Muscle of back (tissue), 11 donors: ENCODE results near the gene CALHM1. TPM values are rescaled to one million over a fixed set of nuclear protein-coding genes. Genes with fewer than 3 reads are reported as not detected.

Source experiments
- DNase-seq, 3 donors: peaks; one replicate each; pipeline versions ENCODE4 v3.0.0 to v3.0.0-alpha.2; 2013
- polyA plus RNA-seq, 10 donors: library from polyadenylated mRNA; unstranded; fragments of 120-200 nt; gene quantifications; one replicate each; pipeline ENCODE4 v1.2.1, GENCODE V29; 2013; ENCODE audit not compliant: insufficient read length in 10 of 10

Gene CALHM1
- polyA plus RNA-seq, 10 donors = 0.04 to 0.11 (median 0.08) TPM; not detected in 5

DNA sequence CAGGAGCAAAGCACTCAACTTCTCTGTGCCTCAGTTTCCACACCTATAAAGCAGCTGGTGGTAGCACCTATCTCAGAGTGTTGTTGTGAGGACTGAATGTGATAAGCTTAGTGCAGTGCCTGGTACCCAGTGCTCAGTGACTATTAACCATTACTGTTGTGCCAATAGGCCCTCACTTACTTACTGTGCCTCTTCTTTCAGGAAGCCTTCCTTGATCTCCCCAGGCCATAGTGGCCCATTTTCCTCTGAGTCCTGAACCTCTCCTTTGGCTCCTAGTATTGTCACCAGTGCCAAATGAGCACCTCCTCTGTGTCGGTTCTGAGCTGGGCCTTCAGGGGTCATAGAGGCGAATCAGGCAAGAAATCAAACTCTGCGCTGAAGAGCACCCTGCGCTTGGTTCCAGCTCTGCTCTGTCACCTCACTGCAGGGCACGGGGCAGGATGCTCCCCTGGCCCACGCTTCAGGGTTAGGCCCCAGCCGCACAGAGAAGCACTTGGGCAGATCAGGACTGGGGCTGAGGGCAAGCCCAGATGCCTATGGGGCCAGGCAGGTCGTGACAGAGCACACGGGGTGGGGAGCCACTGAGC, 2.5 kb downstream of the CALHM1 start:
- DNase-seq = no peak

- no peak for DNase-seq
Measured at GRCh38 chr10:103455235-103455634, 3.5 kb downstream of the CALHM1 start.

- no peak for DNase-seq
Measured at GRCh38 chr10:103454026-103454425, 4.7 kb downstream of the CALHM1 start.

- no peak for DNase-seq
Measured at GRCh38 chr10:103452506-103453230, 6.0 kb downstream of the CALHM1 start.

- peak; percentile 45 to 92 (median 76) for DNase-seq
Measured at GRCh38 chr10:103451831-103452505, 6.7 kb downstream of the CALHM1 start, which contains the start of gene CALHM2. Gene CALHM2 (minus strand): TSS chr10:103452370. CDS start chr10:103449941, 2,429 bp downstream.

GRCh38 chr10:103451091-103451813, 7.4 kb downstream of the CALHM1 start:
- DNase-seq = peak; percentile 23 to 82 (median 27)

DNA sequence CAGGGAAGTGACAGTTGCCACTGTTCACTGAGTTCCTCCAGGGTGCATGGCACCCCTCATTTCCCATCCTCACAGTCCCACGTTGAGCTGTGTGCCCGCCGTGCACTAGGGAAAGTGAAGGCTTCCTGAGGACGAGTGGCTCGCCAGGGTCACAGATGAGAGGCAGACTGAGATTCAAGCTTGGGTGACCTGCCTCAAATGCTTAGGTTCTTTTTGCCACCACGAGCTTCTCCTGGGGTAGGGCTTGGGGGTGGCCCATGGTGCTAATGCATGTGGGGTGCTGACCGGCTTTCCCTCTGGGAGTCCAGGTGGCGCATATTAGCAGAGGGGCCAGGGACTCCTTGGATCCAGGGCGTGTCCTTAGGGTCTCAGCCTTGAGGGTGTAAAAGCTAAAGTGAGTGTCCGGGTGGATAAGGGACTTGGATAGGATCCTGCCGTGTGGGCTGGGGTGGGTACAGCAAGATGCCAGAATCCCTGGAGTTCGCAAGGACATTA, 8.5 kb downstream of the CALHM1 start:
- DNase-seq = no peak

DNA sequence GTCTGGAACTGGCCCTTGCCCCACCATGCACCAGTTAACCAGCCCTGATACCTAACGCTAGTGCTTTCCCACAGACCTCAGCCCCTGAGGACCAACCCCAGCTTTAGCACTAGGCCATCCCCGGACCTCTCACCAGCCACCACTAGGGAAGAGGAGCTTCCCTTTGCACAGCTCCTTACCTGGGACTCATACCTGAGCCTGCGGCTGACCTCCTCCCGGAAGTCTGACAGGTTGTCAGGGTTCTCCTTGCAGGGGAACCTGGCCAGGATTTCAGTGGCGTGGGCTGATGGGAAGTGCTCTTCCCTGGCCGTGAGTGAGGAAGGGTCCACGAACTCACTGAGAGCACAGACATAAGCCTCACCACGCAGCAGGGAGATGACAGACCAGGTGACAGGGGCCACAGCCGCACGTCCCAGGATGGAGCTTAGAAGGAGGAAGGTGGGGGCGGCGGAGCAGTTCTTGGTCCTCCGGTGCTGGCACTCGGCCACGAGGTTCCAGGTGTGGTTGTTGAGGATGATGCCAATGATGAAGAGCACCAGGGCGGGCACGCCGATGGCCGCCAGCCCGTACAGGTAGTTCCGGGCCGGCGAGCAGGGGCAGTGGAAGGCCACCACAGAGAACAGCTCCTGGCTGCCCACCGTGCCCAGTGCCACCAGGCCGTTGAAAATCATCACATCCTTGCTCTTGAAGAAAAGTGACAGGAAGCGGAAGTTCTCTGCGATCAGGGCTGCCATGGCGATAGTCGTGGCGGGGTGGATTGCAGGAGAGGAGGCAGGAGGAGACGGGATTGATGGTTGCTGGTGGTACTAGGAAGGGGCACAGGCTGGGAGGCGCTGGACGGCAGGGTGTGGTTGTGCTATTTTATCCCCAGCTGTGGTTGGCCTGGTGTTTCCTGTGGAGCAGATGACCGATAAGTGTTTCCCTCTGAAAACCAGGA, 9.2 kb downstream of the CALHM1 start:
- no peak for DNase-seq

- DNase-seq = peak in 2 of 3 donors; percentile 45 to 46
Measured at GRCh38 chr10:103448746-103449145, 10.0 kb downstream of the CALHM1 start.

DNA sequence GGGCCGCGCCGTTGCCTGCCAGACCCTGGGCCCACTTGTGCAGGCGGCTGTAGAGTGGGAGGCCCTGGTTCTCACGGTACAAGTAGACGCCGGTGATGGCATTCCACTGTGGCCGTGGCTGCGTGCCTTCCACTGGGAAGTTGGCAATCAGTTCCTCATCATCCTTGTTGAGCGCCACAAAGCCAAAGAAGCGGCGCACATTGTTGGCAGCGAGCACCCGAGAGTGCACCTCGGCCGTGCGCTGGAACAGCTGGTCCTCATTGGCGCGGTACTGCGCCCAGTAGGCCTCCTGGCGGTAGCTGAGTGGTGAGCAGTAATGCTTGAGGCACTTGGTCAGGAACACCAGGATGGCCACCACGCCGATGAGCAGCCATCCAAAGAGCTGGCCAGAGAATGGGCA, 11.5 kb downstream of the CALHM1 start:
- no peak for DNase-seq

DNA sequence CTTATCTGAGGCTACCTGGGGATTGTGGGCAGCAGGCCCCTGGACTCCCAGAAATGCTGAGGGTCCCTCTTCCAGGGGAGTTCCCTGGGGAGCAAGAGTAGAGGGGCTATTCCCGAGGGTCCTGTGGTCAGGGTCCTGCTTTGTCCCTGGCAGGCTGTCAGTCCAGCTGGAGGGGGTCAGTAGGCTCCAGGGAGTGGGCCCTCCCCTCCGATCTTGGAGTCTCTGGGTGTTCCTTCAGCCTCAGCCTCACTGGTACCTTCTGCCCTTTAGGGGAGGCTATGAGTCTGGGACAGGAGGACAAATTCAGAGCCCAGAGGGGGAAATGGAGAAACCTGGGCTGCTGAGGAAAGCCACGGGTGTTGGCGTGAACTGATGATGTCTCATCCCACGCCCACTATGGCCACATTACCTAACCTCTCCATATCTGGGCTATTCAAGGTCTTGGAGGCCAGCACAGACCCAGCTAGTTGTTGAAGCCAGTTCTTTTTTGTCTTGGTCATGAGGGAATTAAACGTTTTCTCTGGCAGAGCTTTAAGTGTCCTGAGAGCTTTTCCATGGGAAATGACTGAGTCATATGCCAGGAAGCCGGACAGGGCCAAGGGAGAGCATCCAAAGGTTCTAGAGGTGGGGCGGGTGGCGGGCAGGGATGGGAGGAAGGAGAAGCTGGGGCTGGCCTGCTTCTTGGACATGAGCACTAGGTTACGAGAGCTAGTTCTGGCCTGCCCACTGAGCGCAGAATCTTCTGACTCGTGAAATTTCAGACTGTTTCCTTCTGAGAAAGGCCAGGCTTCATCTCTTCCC, 12.7 kb downstream of the CALHM1 start:
- no peak for DNase-seq

GRCh38 chr10:103445366-103445765, 13.3 kb downstream of the CALHM1 start:
- no peak for DNase-seq

DNA sequence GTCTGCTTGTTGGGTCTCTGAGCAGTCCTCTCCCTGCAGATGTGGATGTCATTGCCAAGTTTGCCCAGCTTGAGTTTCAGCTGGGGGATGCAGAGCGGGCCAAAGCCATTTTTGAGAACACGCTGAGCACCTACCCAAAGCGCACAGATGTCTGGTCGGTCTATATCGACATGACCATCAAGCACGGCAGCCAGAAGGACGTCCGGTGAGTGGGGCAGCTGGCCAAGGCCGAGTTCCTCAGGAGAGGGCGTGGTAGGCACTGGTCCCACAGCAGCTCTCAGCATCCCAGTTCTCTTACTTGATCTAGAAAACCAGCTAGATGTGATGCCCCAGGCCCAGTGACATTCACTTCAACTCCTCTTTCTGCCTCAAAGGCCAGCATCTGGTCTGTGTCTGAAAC, 14.2 kb downstream of the CALHM1 start:
- DNase-seq = no peak

DNA sequence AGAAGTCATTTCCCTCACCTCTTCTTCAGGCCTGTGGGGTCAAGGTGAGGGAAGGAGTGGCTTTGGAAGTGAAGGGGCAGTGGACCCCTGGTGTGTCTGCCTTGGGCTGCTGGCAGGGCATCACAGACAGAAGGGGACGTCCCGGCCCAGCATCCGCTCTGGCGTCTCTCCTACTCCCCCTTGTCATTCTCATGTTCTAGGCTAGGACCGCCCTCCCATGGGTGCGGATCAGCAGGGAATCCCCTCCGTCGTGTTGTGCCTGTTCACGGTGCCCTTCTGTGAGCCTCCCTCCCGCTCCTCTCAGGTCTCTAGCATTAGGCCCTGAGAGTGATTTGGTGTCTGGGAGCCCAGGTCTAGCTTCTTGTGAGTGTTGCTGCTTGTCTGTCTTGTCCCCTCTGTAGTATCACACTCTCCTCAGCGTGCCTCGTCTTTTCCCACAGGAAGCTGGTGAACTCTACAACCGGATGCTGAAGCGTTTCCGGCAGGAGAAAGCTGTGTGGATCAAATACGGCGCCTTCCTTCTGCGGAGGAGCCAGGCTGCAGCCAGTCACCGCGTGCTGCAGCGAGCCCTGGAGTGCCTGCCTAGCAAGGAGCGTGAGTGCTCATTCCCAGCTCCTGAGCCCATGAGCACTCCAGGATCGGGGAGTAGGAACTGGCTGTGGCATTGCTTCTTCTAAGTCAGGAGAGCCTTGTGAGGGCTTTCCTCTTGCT, 15.1 kb downstream of the CALHM1 start:
- DNase-seq = no peak

DNA sequence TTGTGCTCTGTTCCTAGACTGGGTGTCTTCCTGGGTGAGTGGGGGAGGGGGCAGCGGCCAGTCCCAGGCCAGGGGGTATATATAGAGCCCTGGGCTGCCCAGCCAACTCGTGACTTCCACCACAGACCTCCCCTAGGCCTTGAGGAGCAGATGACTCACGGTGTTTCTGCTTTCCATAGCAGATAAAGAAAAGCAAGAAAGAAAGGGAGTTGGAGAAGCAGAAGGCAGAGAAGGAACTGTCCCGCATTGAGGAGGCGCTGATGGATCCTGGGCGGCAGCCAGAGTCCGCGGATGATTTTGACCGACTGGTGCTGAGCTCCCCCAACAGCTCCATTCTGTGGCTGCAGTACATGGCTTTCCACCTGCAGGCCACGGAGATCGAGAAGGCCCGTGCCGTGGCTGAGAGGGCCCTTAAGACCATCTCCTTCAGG, 16.7 kb downstream of the CALHM1 start:
- DNase-seq = peak; percentile 10 to 45 (median 27)

DNA sequence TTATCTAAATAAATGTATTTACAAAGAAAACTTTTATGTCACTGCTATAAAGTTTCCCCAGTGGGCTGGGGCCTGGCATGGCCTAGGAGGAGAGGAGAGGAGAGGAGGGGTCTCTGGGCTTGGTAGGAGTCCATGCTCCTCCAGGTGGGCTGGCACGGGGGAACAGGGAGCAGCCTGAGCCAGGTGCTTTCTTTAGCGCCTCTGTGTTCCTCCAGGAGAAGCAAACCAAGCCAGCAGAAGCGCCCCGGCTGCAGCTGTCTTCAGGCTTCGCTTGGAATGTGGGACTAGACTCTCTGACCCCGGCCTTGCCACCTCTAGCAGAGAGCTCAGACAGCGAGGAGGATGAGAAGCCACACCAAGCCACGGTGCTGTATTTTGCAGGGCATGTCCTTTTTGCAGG, 17.1 kb downstream of the CALHM1 start:
- DNase-seq = no peak

- DNase-seq = no peak
Measured at GRCh38 chr10:103441206-103441605, 17.5 kb downstream of the CALHM1 start.

- no peak for DNase-seq
Measured at GRCh38 chr10:103440416-103440815, 18.3 kb downstream of the CALHM1 start.

GRCh38 chr10:103439776-103440175, 18.9 kb downstream of the CALHM1 start:
- no peak for DNase-seq
